GM21528 (cell line): ENCODE data around the gene MMP17.
"Not testable (repeated sequence)": the region's sequence is repeated elsewhere in the genome, so short reads cannot be mapped to it uniquely, and the experiment has no call there.

Experiments
- ATAC-seq: cut with Tn5 transposase; IDR thresholded peaks from one replicate; pipeline ENCODE4 v1.9.1; 2021; ENCODE audit warnings: mild to moderate bottlenecking, moderate library complexity; ENCODE audit not compliant: unreplicated experiment, low FRiP score

MMP17 gene

DNA sequence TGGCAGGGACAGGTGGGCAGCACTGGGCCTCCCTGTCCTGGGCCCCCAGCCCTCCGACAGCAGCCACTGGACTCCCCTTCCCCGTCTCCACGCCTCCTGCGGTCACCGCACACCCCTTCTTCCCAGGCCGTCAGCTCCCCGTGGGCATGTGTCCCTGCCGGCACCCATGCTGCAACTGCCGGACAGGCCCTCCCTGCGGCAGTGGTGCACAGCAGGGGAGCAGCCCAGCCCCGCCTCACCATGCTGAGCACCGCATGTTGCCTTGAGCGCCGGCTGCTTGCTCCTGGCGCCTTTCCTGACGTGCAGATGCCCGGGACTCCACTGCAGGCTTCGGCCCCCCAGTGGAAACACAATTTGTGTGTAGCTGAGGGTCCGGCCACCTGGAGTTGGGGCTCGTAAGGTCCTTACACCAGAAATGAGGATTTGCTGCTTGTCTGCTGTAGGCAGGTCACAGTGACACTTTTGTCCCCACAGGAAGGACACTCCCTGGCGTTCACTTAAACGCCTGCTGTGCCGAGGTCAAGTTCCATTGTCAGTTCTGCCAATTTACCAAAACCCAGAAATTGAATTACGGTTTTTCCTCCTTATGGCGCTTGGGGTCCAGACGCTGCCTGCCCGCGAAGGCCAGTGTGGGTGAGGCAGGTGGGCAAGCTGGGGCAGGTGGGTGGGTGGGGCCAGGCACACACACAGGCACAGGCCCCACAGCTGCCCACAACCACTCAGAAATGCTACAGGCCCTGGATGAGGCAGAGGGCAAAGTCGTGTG lies 28.2 kb upstream of the MMP17 start:
- no peak for ATAC-seq

- no peak for ATAC-seq
These were observed 27.5 kb upstream of the MMP17 start for GRCh38 chr12:131800594-131801135.

DNA sequence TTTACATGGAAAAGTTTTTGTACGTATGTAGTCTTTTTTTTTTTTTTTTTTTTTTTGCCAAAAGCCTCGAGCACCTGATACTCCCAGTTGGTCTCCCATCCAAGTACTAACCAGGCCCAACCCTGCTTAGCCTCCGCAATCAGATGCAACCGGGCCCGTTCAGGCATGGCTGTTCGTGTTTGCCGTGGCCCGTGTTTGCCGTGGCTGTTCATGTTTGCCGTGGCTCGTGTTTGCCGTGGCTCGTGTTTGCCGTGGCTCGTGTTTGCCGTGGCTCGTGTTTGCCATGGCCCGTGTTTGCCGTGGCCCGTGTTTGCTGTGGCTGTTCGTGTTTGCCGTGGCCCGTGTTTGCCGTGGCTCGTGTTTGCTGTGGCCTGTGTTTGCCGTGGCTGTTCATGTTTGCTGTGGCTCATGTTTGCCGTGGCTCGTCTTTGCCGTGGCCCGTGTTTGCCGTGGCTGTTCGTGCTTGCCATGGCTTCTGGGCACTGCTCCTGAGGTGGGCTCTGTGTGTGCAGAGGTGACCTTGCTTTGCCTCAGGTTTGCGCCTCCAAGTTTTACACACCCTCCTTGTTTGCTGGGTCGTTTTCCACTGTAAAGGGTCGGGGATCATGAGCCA lies 26.8 kb upstream of the MMP17 start:
- ATAC-seq = no peak

DNA sequence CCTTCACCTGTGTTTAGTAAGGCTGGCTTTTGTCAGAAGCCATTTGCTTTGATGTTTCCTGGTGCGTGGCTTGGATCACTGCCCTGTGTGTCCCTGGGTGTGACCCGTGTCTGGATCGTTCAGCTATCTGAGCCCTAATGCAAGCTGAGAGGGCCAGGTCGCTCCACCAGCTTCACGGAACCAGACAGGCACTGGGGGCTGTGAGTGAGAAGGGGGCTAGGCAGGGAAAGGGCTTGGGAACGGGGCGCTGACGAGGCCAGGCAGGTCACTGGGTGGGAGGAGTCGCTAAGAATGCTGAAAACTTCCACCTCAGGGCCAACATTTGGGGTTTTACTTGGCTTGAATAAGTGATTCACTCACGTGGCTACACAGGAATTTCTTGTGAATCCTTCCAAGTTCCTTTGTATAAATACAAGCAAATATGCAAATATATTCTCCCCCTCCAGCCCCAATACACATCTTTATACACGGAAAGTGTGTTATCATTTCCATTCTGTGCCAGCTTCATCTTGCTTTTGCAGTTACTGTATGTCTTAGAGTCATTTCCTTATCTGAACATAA lies 24.2 kb upstream of the MMP17 start:
- ATAC-seq = no peak

DNA sequence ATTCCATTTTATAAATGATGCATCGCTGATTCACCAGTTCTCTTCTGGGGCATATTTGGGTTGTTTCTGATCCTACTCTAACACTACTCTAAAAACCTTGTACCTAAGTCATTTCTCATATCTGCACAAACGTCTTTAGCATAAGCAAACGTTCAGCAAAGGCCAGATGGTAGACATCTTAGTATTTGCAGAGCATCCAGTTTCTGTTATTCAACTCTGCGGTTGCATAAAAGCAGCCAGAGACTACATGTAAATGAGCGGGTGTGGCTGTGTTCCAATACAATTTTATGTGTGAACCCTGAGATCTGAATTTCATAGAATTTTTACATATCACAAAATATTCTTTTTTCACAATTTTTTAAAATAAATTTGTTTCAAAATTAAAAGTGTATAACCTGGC lies 22.8 kb upstream of the MMP17 start:
- no peak for ATAC-seq

DNA sequence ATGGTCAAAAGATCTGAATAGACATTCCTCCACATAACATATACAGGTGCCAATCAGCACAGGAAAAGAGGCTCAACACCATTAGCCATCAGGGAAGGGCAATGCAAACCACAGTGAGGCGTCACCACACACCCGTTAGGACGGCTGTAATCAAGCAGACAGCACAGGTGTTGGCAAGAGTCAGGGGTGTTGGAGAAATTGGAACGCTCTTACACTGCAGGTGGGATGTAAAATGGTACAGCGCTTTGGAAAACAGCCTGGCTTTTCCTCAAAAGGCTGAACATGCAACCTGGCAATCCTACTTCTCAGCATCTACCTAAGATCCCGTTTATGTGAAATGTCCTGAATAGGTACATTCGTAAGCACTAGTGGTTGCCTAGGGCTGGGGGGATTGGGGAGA lies 21.5 kb upstream of the MMP17 start:
- no peak for ATAC-seq

DNA sequence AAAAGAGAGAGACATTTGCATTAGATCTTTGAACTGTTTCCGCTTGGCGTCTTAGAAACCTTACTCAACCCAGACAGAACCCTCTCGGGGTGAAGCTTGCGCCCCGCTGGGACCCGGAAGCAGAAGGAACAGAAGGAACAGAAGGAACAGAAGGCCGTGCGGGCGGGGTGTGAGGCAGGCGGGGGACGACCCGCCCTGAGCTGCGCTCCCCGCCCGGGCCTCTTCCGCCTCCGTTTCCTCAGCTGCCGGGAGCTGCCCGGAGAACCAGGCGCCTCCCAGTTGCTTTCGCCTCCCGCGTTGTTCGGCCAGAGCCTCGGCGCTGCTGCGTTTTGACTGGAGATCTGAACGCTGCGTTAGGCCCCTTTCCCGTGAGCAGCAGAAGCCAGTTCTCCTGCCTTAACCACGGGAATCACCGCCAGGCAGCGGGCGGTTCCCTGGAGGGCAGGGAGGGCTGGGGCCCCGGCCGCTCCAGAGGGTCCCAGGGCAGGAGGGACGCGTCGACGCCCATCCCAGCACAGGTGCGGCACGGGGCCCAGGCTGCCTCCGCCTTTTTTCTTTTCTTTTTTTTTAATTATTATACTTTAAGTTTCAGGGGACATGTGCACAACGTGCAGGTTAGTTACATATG lies 19.3 kb upstream of the MMP17 start:
- ATAC-seq = no peak

- not testable (repeated sequence) for ATAC-seq
These were observed 18.5 kb upstream of the MMP17 start for GRCh38 chr12:131809476-131810254.

GRCh38 chr12:131810726-131811125 lies 17.5 kb upstream of the MMP17 start:
- ATAC-seq = no peak

GRCh38 chr12:131815131-131815530 lies 13.1 kb upstream of the MMP17 start:
- no peak for ATAC-seq

- no peak for ATAC-seq
These were observed 11.7 kb upstream of the MMP17 start for GRCh38 chr12:131816495-131816894.

DNA sequence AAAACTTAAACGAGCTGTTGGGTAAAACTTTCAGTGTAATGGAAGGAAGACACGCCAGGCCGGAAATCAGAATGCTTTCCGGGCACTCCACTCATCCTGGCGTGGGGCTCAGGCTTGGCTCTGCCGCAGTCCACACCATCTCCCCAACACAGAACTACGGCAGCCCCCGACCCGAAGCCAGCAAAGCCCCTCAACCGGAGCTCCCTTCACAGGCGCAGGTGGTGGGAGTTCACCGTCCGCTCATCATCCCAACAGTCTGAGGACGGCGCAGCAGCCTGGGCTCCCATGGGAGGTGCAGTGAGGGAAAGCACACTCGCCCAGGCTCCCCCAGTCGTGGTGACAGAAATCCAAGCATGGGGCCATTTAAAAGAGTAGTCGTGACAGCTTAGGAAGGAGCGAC lies 11.0 kb upstream of the MMP17 start:
- ATAC-seq = no peak

DNA sequence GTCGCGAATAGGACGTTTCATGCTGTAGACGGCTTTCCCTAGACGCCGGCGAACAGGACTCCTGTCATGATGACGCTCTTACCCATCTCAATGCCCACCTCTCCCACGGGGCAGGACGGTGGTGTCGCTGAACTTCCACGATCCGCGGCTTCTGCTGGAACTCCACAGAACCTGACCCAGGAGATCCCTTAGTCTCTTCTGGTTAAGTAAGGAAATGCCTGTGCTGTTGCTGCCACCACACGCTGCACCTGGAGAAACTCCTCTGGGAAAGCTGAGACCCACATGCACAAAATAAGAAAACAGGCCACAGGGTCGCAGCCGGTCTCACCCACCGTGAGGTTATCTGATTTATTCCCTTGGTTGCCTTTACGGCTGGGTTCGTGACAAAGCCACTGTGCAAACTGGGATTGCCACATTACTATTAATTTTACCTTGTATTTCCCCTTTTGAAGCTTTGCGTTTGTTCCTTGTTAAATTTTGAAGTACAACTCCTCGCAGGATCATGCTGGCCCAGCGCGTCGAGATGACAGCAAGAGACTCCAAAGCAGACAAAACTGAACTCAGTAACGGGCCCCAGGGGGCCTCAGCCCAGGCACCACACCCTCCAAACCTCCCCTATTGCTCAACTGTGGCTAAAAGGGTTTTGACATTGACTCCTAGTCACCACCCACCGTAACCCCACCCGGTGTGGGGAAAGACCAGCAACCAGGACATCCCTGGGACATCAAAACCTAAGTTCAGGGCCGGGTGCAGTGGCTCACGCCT lies 9.2 kb upstream of the MMP17 start:
- ATAC-seq = no peak

DNA sequence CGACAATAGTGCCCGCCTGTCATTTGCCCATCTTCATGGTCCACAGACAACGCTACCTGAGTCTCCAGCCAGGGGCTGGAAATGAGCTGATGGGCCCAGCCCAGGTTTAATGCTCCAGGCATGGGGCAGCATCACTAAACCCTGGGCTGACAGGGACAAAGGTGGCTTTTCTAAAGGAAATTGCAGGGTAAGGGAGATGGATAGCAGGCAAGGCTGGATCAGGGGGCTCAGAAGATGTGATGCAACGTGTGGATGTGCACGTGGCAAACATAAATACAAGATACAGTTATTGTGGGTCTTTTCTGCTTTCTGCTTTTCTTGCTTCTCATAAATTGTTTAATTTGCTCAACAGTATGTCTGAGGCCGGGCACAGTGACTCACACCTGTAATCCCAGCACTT lies 3.7 kb upstream of the MMP17 start:
- no peak for ATAC-seq

GRCh38 chr12:131825146-131825892 lies 2.9 kb upstream of the MMP17 start:
- ATAC-seq = no peak

DNA sequence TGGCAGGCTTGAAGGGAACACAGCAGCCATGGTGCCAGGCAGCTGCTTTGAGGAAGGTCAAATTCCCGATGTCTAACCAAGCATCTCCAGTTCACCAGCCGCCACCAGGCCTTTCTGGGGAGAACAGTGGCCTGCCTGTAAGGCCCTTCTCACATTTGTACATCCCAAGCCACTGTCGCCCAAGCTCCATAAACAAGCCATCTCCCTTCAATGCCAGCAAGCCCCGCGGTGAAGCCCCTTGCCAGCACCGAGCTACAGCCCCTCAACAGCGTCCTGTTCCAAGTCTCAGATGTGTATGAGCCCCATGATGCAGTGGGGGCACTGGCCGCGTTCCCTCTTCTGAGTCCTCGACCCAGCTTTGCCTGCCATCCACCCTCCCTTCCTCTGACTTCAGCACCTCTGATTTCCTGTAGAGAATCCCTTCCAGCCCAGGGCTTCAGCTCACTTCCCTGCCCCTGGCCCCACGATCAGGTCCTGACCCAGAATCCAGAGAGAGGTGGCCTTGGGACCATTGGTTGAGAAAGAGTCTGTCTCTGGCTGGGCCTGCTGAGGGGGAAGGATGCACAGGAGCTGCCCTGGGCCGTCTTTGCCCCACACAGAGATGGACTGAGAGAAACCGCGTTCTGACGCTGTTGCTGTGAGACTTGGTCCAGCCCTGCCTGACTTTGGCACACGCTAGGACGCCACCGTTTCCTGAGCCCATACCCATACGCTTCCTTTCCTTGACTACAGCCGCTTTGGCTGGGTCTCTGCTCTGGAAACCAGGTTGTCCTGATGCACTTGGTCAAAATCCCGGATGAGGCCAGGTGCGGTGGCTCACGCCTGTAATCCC lies 1.9 kb upstream of the MMP17 start:
- no peak for ATAC-seq

GRCh38 chr12:131828671-131829355 lies 620 bp downstream of the MMP17 start:
- ATAC-seq = no peak

GRCh38 chr12:131829356-131829747 lies 1.2 kb downstream of the MMP17 start:
- ATAC-seq = no peak
